Measurements from ENCODE around the gene PCNX4.

The PCNX4 gene

GRCh38 chr14:60174352-60175254 is 82.9 kb downstream of the PCNX4 start:
- DNase-seq (ENCODE audit: low read depth in 2 of 2), result no peak

- no peak for DNase-seq (ENCODE audit: low read depth in 2 of 2)
These were observed 83.7 kb downstream of the PCNX4 start for GRCh38 chr14:60175255-60175902.

GRCh38 chr14:60178164-60178563 is 86.4 kb downstream of the PCNX4 start:
- no peak for DNase-seq (ENCODE audit: low read depth in 2 of 2)

GRCh38 chr14:60178820-60179219 is 87.1 kb downstream of the PCNX4 start:
- DNase-seq (ENCODE audit: low read depth in 2 of 2), result no peak

GRCh38 chr14:60179431-60179869 is 87.7 kb downstream of the PCNX4 start:
- no peak for DNase-seq (ENCODE audit: low read depth in 2 of 2)

GRCh38 chr14:60183138-60183537 is 91.4 kb downstream of the PCNX4 start:
- DNase-seq (ENCODE audit: low read depth in 2 of 2), result no peak

- no peak for DNase-seq (ENCODE audit: low read depth in 2 of 2)
These were observed 92.0 kb downstream of the PCNX4 start for GRCh38 chr14:60183741-60184140.

- no peak for DNase-seq (ENCODE audit: low read depth in 2 of 2)
These were observed 92.6 kb downstream of the PCNX4 start for GRCh38 chr14:60184146-60184904.

GRCh38 chr14:60184905-60185555 is 93.3 kb downstream of the PCNX4 start:
- DNase-seq (ENCODE audit: low read depth in 2 of 2), result no peak

GRCh38 chr14:60188115-60188514 is 96.4 kb downstream of the PCNX4 start:
- no peak for DNase-seq (ENCODE audit: low read depth in 2 of 2)

GRCh38 chr14:60188696-60189095 is 97.0 kb downstream of the PCNX4 start:
- DNase-seq (ENCODE audit: low read depth in 2 of 2), result no peak

GRCh38 chr14:60189923-60190840 is 98.5 kb downstream of the PCNX4 start:
- DNase-seq (ENCODE audit: low read depth in 2 of 2), result no peak

GRCh38 chr14:60195179-60195810 is 103.6 kb downstream of the PCNX4 start:
- DNase-seq (ENCODE audit: low read depth in 2 of 2), result no peak

- DNase-seq (ENCODE audit: low read depth in 2 of 2), result no peak
These were observed 104.6 kb downstream of the PCNX4 start for GRCh38 chr14:60196291-60196690.

- DNase-seq (ENCODE audit: low read depth in 2 of 2), result no peak
These were observed 106.0 kb downstream of the PCNX4 start for GRCh38 chr14:60197629-60198303.

- DNase-seq (ENCODE audit: low read depth in 2 of 2), result no peak
These were observed 107.6 kb downstream of the PCNX4 start for GRCh38 chr14:60199321-60199720.

- DNase-seq (ENCODE audit: low read depth in 2 of 2), result no peak
These were observed 112.5 kb downstream of the PCNX4 start for GRCh38 chr14:60204104-60204842.

GRCh38 chr14:60204843-60205774 is 113.4 kb downstream of the PCNX4 start:
- DNase-seq (ENCODE audit: low read depth in 2 of 2), result no peak

Data from stimulated activated CD4-positive, alpha-beta T cell treated with anti-CD3 and anti-CD28 coated beads, Interleukin-12 subunit alpha, Interleukin-12 subunit beta, amount 100 ng/mL, for 24 hours (primary cell).